Measurements from ENCODE around the gene IRX4. TPM values are rescaled to one million over a fixed set of nuclear protein-coding genes. Genes with fewer than 3 reads are reported as not detected.

IRX4 gene
- total RNA-seq, 1 donor from 2014 or later, result 0.72 TPM

- TF ChIP-seq CTCF (IDR thresholded peaks at IDR 0.05; ENCODE audit: unreplicated experiment), result no peak
- Mint-ChIP-seq H3K36me3 (ENCODE audit: low read depth, unreplicated experiment) (no peaks in the 10 kb centered on the region), H3K4me1 (ENCODE audit: unreplicated experiment) (peaks cover 10% of the 10 kb centered on the region), H3K4me3 (ENCODE audit: unreplicated experiment) (no peak overlapping the region), H3K27me3 (ENCODE audit: unreplicated experiment) (peaks cover 26% of the 10 kb centered on the region), H3K9me3 (ENCODE audit: unreplicated experiment) (no peaks in the 10 kb centered on the region), H3K27ac (ENCODE audit: unreplicated experiment) (no peak overlapping the region)
- DNase-seq (ENCODE audit: low spot score), result no peak
These were observed 891 bp downstream of the IRX4 start for GRCh38 chr5:1881731-1882336.

GRCh38 chr5:1881098-1881572 lies 1.6 kb downstream of the IRX4 start:
- Mint-ChIP-seq H3K36me3 (ENCODE audit: low read depth, unreplicated experiment) (no peaks in the 10 kb centered on the region), H3K4me1 (ENCODE audit: unreplicated experiment) (peaks cover 10% of the 10 kb centered on the region), H3K4me3 (ENCODE audit: unreplicated experiment) (no peak overlapping the region), H3K27ac (ENCODE audit: unreplicated experiment) (no peak overlapping the region), H3K9me3 (ENCODE audit: unreplicated experiment) (no peaks in the 10 kb centered on the region), H3K27me3 (ENCODE audit: unreplicated experiment) (peaks cover 26% of the 10 kb centered on the region)
- no peak for DNase-seq (ENCODE audit: low spot score)
- TF ChIP-seq CTCF (IDR thresholded peaks at IDR 0.05; ENCODE audit: unreplicated experiment), result no peak

- Mint-ChIP-seq H3K27me3 (ENCODE audit: unreplicated experiment) (peaks cover 24% of the 10 kb centered on the region), H3K4me3 (ENCODE audit: unreplicated experiment) (no peak overlapping the region), H3K36me3 (ENCODE audit: low read depth, unreplicated experiment) (no peaks in the 10 kb centered on the region), H3K9me3 (ENCODE audit: unreplicated experiment) (no peaks in the 10 kb centered on the region), H3K4me1 (ENCODE audit: unreplicated experiment) (peaks cover 12% of the 10 kb centered on the region), H3K27ac (ENCODE audit: unreplicated experiment) (no peak overlapping the region)
- no peak for DNase-seq (ENCODE audit: low spot score)
- TF ChIP-seq CTCF (IDR thresholded peaks at IDR 0.05; ENCODE audit: unreplicated experiment), result no peak
These were observed 2.2 kb downstream of the IRX4 start for GRCh38 chr5:1880377-1881025.

GRCh38 chr5:1879292-1880263 lies 3.1 kb downstream of the IRX4 start:
- H3K9me3 Mint-ChIP-seq (ENCODE audit: unreplicated experiment), result no peaks in the 10 kb centered on the region
- H3K36me3 Mint-ChIP-seq (ENCODE audit: low read depth, unreplicated experiment), result no peaks in the 10 kb centered on the region
- DNase-seq (ENCODE audit: low spot score), result no peak
- H3K4me3 Mint-ChIP-seq (ENCODE audit: unreplicated experiment), result no peak overlapping the region
- no peak overlapping the region for H3K27ac Mint-ChIP-seq (ENCODE audit: unreplicated experiment)
- no peak for TF ChIP-seq CTCF (IDR thresholded peaks at IDR 0.05; ENCODE audit: unreplicated experiment)
- peaks cover 13% of the 10 kb centered on the region for H3K4me1 Mint-ChIP-seq (ENCODE audit: unreplicated experiment)
- peaks cover 21% of the 10 kb centered on the region for H3K27me3 Mint-ChIP-seq (ENCODE audit: unreplicated experiment)

Data from endothelial cell (in vitro differentiated cells).